ENCODE results near the gene ITGB3.
A peak's percentile ranks its signal among the peaks of the same experiment; 100 is the strongest.

The ITGB3 gene

DNA sequence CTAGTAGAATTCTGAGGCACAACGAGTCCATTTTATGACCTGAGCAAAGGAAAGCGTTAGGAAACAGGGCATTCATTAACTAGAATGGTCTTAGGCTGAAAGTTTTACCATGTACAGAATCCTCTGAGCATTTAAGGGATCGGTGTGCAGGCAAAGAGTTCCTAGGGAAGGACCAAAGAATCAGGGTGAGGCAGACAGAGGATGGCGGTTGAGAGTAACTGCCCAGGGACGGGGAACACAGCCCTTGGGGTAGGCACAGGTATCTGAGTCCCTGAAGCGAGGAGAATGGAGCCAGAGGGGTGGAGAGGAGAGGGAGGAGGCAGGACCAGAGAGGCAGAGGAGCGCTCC, 14.0 kb upstream of the ITGB3 start:
- H3K4me3 ChIP-seq (ENCODE audit: low read length) = no peak overlapping the region
- TF ChIP-seq, protein P1, sequence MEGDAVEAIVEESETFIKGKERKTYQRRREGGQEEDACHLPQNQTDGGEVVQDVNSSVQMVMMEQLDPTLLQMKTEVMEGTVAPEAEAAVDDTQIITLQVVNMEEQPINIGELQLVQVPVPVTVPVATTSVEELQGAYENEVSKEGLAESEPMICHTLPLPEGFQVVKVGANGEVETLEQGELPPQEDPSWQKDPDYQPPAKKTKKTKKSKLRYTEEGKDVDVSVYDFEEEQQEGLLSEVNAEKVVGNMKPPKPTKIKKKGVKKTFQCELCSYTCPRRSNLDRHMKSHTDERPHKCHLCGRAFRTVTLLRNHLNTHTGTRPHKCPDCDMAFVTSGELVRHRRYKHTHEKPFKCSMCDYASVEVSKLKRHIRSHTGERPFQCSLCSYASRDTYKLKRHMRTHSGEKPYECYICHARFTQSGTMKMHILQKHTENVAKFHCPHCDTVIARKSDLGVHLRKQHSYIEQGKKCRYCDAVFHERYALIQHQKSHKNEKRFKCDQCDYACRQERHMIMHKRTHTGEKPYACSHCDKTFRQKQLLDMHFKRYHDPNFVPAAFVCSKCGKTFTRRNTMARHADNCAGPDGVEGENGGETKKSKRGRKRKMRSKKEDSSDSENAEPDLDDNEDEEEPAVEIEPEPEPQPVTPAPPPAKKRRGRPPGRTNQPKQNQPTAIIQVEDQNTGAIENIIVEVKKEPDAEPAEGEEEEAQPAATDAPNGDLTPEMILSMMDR (conservative IDR thresholded peaks at IDR 0.05; ENCODE audit: low read depth, low read length) = no peak
- DNase-seq (ENCODE audit: low read depth) = no peak

- no peak overlapping the region for H3K4me3 ChIP-seq (ENCODE audit: low read length)
- TF ChIP-seq, protein P1 (conservative IDR thresholded peaks at IDR 0.05; ENCODE audit: low read depth, low read length) = no peak
- peak; percentile 88 for DNase-seq (ENCODE audit: low read depth)
These were observed 13.5 kb upstream of the ITGB3 start for GRCh38 chr17:47239967-47240651.

- H3K4me3 ChIP-seq (ENCODE audit: low read length) = no peak overlapping the region
- TF ChIP-seq, protein P1 (conservative IDR thresholded peaks at IDR 0.05; ENCODE audit: low read depth, low read length) = no peak
- no peak for DNase-seq (ENCODE audit: low read depth)
These were observed 12.8 kb upstream of the ITGB3 start for GRCh38 chr17:47240806-47241205.

GRCh38 chr17:47242648-47243047, 11.0 kb upstream of the ITGB3 start:
- DNase-seq (ENCODE audit: low read depth) = no peak
- H3K4me3 ChIP-seq (ENCODE audit: low read length) = no peak overlapping the region
- TF ChIP-seq, protein P1 (conservative IDR thresholded peaks at IDR 0.05; ENCODE audit: low read depth, low read length) = no peak

- no peak for DNase-seq (ENCODE audit: low read depth)
- no peak overlapping the region for H3K4me3 ChIP-seq (ENCODE audit: low read length)
- TF ChIP-seq, protein P1 (conservative IDR thresholded peaks at IDR 0.05; ENCODE audit: low read depth, low read length) = no peak
These were observed 9.7 kb upstream of the ITGB3 start for GRCh38 chr17:47243737-47244598.

DNA sequence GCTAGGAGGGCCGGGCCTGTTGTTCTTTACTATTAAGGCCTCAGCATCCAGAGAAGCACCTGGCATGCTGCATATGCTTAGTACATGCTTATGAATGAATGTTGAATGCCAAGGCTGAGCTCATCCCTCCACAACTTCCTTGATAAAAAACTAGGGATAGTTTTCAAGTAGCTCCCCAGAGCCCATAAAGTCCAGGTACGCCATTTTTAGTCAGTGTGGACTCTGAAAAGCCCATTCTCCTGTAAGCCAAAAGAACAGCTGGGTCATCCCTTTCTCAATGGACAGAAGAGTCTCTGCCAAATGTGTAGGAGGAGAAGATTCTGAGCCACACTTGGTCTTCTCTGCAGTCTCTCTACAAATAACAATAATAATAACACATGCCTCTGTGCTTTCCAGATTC, 8.9 kb upstream of the ITGB3 start:
- TF ChIP-seq, protein P1 (conservative IDR thresholded peaks at IDR 0.05; ENCODE audit: low read depth, low read length) = no peak
- H3K4me3 ChIP-seq (ENCODE audit: low read length) = no peak overlapping the region
- DNase-seq (ENCODE audit: low read depth) = no peak

DNA sequence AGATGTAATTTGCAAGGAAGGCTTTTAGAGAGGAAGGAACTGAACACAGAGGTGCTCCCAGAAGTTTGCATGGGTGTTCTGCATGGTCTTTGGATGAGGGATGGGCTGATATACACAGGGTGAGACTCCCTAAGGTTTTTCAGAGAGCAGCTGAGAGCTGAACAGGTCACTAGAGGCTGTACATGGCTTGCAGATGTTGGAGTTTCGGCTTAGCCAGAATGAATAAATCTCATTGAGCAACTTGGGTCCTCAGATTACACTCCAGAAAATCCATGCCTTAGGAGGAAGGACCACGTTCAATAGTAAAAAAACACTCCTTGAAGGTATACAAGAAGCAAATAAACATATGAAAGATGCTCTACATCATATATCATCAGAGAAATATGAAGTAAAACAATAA, 7.5 kb upstream of the ITGB3 start:
- H3K4me3 ChIP-seq (ENCODE audit: low read length) = no peak overlapping the region
- TF ChIP-seq, protein P1 (conservative IDR thresholded peaks at IDR 0.05; ENCODE audit: low read depth, low read length) = no peak
- no peak for DNase-seq (ENCODE audit: low read depth)
